ENCODE data around the gene CAMSAP1.

DNA sequence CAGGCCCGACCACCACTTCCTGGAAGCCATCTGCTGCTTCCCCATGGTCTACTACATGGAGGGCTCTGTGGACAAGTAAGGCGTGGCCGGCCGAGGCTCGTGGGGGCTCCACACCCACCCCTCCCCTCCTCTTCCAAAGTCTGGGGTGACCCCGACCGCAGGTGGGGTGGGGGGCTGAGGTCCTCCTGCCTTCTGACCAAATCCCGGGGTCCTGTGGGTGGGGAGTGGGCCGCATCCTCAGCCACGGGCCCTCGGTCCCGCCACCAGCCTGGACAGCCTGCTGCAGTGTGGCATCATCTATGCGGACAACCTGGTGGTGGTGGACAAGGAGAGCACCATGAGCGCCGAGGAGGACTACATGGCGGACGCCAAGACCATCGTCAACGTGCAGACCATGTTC, 128.9 kb downstream of the CAMSAP1 start:
- TF ChIP-seq, protein P1, sequence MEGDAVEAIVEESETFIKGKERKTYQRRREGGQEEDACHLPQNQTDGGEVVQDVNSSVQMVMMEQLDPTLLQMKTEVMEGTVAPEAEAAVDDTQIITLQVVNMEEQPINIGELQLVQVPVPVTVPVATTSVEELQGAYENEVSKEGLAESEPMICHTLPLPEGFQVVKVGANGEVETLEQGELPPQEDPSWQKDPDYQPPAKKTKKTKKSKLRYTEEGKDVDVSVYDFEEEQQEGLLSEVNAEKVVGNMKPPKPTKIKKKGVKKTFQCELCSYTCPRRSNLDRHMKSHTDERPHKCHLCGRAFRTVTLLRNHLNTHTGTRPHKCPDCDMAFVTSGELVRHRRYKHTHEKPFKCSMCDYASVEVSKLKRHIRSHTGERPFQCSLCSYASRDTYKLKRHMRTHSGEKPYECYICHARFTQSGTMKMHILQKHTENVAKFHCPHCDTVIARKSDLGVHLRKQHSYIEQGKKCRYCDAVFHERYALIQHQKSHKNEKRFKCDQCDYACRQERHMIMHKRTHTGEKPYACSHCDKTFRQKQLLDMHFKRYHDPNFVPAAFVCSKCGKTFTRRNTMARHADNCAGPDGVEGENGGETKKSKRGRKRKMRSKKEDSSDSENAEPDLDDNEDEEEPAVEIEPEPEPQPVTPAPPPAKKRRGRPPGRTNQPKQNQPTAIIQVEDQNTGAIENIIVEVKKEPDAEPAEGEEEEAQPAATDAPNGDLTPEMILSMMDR (conservative IDR thresholded peaks at IDR 0.05): no peak
- TF ChIP-seq EZH2 (IDR thresholded peaks at IDR 0.05; ENCODE audit: low read depth): no peak

Measured in PC-9 (cell line).